Caco-2 (cell line): Measurements from ENCODE around the gene E2F6. TPM values are rescaled to one million over a fixed set of nuclear protein-coding genes. Genes with fewer than 3 reads are reported as not detected.

Experiments
- BruUV-seq: library from RNA; stranded (reverse); fragments of 400-500 nt; replicated peaks from 2 replicates; lab custom pipeline; 2021; lab: Mats Ljungman, UMichigan
- CTCF ChIA-PET: fragments of 300-600 bp; sonication (Branson Sonifier 250); formaldehyde crosslinking; loops from one replicate; lab custom pipeline; 2022; ENCODE audit warnings: antibody characterized with exemption; lab: Charles Lee
- POLR2A ChIA-PET: fragments of 300-600 bp; sonication (Branson Sonifier 250); formaldehyde crosslinking; loops from one replicate; lab custom pipeline; 2022; ENCODE audit warnings: antibody characterized with exemption; lab: Charles Lee
- DNase-seq, 2 experiments: peaks; one replicate each; pipeline versions ENCODE4 v3.0.0 to v3.0.0-alpha.2; 2020 to 2022
- H3K27me3 ChIP-seq: replicated peaks from 2 replicates; pipeline ENCODE4 v1.6.0; 2011; ENCODE audit warnings: low read length; ENCODE audit not compliant: control insufficient read depth, insufficient read depth
- H3K36me3 ChIP-seq: 2 replicates; pipeline ENCODE4 v1.5.1; 2011; ENCODE audit warnings: low read length; ENCODE audit not compliant: control insufficient read depth, insufficient read depth
- H3K4me1 ChIP-seq: fragments of 250-450 bp; sonication (Bioruptor Pico); 2 replicates; pipeline ENCODE4 v1.5.1; 2020; ENCODE audit warnings: mild to moderate bottlenecking
- H3K4me3 ChIP-seq: 2 replicates; pipeline ENCODE4 v1.5.1; 2011; ENCODE audit warnings: low read depth, mild to moderate bottlenecking, control low read depth, low read length
- H3K9me3 ChIP-seq: fragments of 250-450 bp; sonication (Bioruptor Pico); 2 replicates; pipeline ENCODE4 v1.5.1; 2020; ENCODE audit warnings: mild to moderate bottlenecking, moderate library complexity
- H3K27ac Mint-ChIP-seq: one replicate; pipeline ENCODE4 v1.8.0; 2022; ENCODE audit warnings: mixed read lengths; ENCODE audit not compliant: unreplicated experiment
- H3K27me3 Mint-ChIP-seq: one replicate; pipeline ENCODE4 v1.8.0; 2022; ENCODE audit warnings: mixed read lengths; ENCODE audit not compliant: insufficient read depth, unreplicated experiment
- H3K36me3 Mint-ChIP-seq: one replicate; pipeline ENCODE4 v1.8.0; 2022; ENCODE audit warnings: mild to moderate bottlenecking, mixed read lengths; ENCODE audit not compliant: insufficient read depth, unreplicated experiment
- H3K4me1 Mint-ChIP-seq: one replicate; pipeline ENCODE4 v1.8.0; 2022; ENCODE audit warnings: low read depth, mixed read lengths; ENCODE audit not compliant: unreplicated experiment
- H3K4me3 Mint-ChIP-seq: one replicate; pipeline ENCODE4 v1.8.0; 2022; ENCODE audit warnings: mild to moderate bottlenecking, moderate library complexity, mixed read lengths; ENCODE audit not compliant: unreplicated experiment
- H3K9me3 Mint-ChIP-seq: one replicate; pipeline ENCODE4 v1.8.0; 2022; ENCODE audit warnings: mixed read lengths; ENCODE audit not compliant: unreplicated experiment
- CTCF ChIP-seq, 2 experiments: fragments of 200-600 bp in 1 of 2; IDR thresholded peaks; 1 replicate in 1 of 2; 2 replicates in 1 of 2; pipeline versions ENCODE4 v1.5.1 to v1.8.0; 2011 to 2022; ENCODE audit warnings: antibody characterized with exemption in 1 of 2, control low read depth in 1 of 2, inconsistent platforms in 1 of 2, low read depth in 1 of 2, low read length in 1 of 2, mild to moderate bottlenecking in 1 of 2, moderate library complexity in 1 of 2; ENCODE audit not compliant: insufficient read depth in 1 of 2, severe bottlenecking in 1 of 2, unreplicated experiment in 1 of 2
- intact Hi-C: fragments of 100-400 bp; cut with micrococcal nuclease; formaldehyde crosslinking; loops from one replicate; pipeline ENCODE4 v1.10.0; 2022; ENCODE audit not compliant: unreplicated experiment
- total RNA-seq: library from RNA; stranded (reverse); gene quantifications from 2 replicates; pipeline ENCODE4 v1.2.3, GENCODE V29; 2022

E2F6 gene
- total RNA-seq, 1 experiment from 2014 or later: 44.5 TPM

GRCh38 chr2:11492244-11492643 lies 26.3 kb upstream of the E2F6 start:
- CTCF ChIA-PET: no interaction called here
- Mint-ChIP-seq H3K27ac (no peak overlapping the region), H3K9me3 (no peaks in the 10 kb centered on the region), H3K4me1 (no peaks in the 10 kb centered on the region), H3K4me3 (no peak overlapping the region), H3K36me3 (no peaks in the 10 kb centered on the region), H3K27me3 (no peaks in the 10 kb centered on the region)
- Histone ChIP-seq H3K9me3 (no peaks in the 10 kb centered on the region), H3K27me3 (no peaks in the 10 kb centered on the region), H3K4me1 (no peaks in the 10 kb centered on the region), H3K36me3 (no peaks in the 10 kb centered on the region), H3K4me3 (no peak overlapping the region)
- BruUV-seq: no TSS peak
- no peak for TF ChIP-seq CTCF (IDR thresholded peaks at IDR 0.05; ENCODE audit: insufficient read depth in 1 of 2, low read depth in 1 of 2, low read length in 1 of 2, severe bottlenecking in 1 of 2, unreplicated experiment in 1 of 2)
- POLR2A ChIA-PET: no interaction called here
- no peak for DNase-seq
- intact Hi-C loops: no loop called here

- POLR2A ChIA-PET: no interaction called here
- Histone ChIP-seq H3K4me1 (no peaks in the 10 kb centered on the region), H3K36me3 (no peaks in the 10 kb centered on the region), H3K9me3 (no peaks in the 10 kb centered on the region), H3K27me3 (no peaks in the 10 kb centered on the region), H3K4me3 (no peak overlapping the region)
- Mint-ChIP-seq H3K9me3 (no peaks in the 10 kb centered on the region), H3K27ac (no peak overlapping the region), H3K36me3 (no peaks in the 10 kb centered on the region), H3K4me1 (no peaks in the 10 kb centered on the region), H3K27me3 (no peaks in the 10 kb centered on the region), H3K4me3 (no peak overlapping the region)
- intact Hi-C loops: loop anchor here (1.0 kb wide), 1 partner anchor 8 kb away; no protein-coding TSS in a partner anchor
- CTCF ChIA-PET: no interaction called here
- DNase-seq: no peak
- TF ChIP-seq CTCF (IDR thresholded peaks at IDR 0.05; ENCODE audit: insufficient read depth in 1 of 2, low read depth in 1 of 2, low read length in 1 of 2, severe bottlenecking in 1 of 2, unreplicated experiment in 1 of 2): no peak
- no TSS peak for BruUV-seq
Measured at GRCh38 chr2:11491348-11491933, 25.5 kb upstream of the E2F6 start.

GRCh38 chr2:11490194-11490593 lies 24.2 kb upstream of the E2F6 start:
- Mint-ChIP-seq H3K9me3 (no peaks in the 10 kb centered on the region), H3K4me1 (no peaks in the 10 kb centered on the region), H3K27ac (no peak overlapping the region), H3K36me3 (no peaks in the 10 kb centered on the region), H3K27me3 (no peaks in the 10 kb centered on the region), H3K4me3 (no peak overlapping the region)
- no peak for DNase-seq
- H3K36me3 ChIP-seq: no peaks in the 10 kb centered on the region
- no peak for TF ChIP-seq CTCF (IDR thresholded peaks at IDR 0.05; ENCODE audit: insufficient read depth in 1 of 2, low read depth in 1 of 2, low read length in 1 of 2, severe bottlenecking in 1 of 2, unreplicated experiment in 1 of 2)
- POLR2A ChIA-PET: no interaction called here
- no TSS peak for BruUV-seq
- no peaks in the 10 kb centered on the region for H3K4me1 ChIP-seq
- CTCF ChIA-PET: no interaction called here
- intact Hi-C loops: no loop called here
- H3K9me3 ChIP-seq: no peaks in the 10 kb centered on the region
- no peaks in the 10 kb centered on the region for H3K27me3 ChIP-seq
- H3K4me3 ChIP-seq: no peak overlapping the region
